Measurements from ENCODE around the gene PHACTR3. TPM values are rescaled to one million over a fixed set of nuclear protein-coding genes. Genes with fewer than 3 reads are reported as not detected.

PHACTR3 gene
- total and polyA plus RNA-seq, 2 of the 8 experiments (the other 6 are each of a cell fraction or from before 2014, with no cell fraction given), result 0.05 to 0.13 TPM

DNA sequence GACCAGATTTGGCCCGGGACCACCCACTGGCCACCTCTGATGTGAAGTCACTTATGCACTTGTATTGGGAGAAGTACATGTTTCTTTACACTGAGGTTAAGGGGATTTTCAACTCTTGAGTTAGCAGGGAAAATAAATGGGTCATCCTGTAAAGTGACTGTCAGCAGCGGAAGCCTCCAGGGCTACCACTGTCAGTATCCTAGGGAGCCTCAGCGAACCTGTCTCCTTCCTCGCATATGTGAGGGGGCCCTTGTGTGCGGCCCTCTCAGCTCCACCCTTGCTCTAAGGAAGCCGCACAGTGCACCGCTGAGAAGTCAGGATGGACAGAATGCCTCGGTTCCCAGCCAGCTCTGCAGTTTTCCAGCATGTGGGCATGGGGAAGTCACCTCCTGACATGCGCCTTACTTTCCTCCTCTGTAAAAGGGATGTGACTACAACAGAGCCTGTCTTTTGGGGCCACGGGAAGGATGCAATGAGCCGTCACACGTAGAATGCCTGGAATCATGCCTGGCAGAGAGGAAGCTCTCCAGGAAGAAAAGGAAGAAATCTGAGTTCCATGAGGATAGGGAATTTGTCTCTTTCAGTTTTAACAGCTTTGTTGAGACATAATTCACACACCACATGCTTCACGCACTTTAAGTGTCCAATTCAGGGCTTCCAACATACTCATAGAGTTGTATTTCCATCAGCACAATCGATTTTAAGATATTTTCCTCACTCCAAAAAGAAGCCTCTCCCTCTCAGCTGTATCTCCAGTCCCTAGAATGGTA, 213.7 kb downstream of the PHACTR3 start:
- DNase-seq (ENCODE audit: low read depth in 1 of 2, low spot score in 2 of 2) (no peak), FAIRE-seq (no peak)
- 82% methylated on average over 13 of the region's 14 CpGs; no CpG with 5 or more reads in 1 of the 2 experiments for WGBS, 2 experiments (ENCODE audit: extremely low coverage in 1 of 2, insufficient coverage in 1 of 2, insufficient read length in 1 of 2, insufficient replicate concordance in 2 of 2, low coverage in 1 of 2, low lambda C conversion rate in 2 of 2, missing lambda C conversion rate in 1 of 2)
- Histone ChIP-seq H3K4me2 (ENCODE audit: insufficient read depth in 1 of 2, low read depth in 2 of 2, low read length in 2 of 2) (no peak overlapping the region), H2BK20ac (ENCODE audit: low read length) (no peak overlapping the region), H3K23ac (ENCODE audit: insufficient read length) (no peak overlapping the region), H3K27me3 (replicated peaks in 1 of 4; ENCODE audit: control insufficient read depth in 3 of 4, extremely low read depth in 1 of 4, insufficient read depth in 3 of 4, low read length in 3 of 4) (no peaks in the 10 kb centered on the region; a peak in 1 of 7 replicates), H4K91ac (replicated peaks; ENCODE audit: insufficient read length, low read length) (no peak overlapping the region), H3K79me2 (ENCODE audit: control insufficient read depth in 1 of 2, insufficient read depth in 2 of 2, low read length in 2 of 2) (no peaks in the 10 kb centered on the region), H2BK12ac (ENCODE audit: low read depth, low read length) (no peak overlapping the region), H3K9ac (replicated peaks in 1 of 4; ENCODE audit: extremely low read depth in 1 of 4, low read depth in 3 of 4, low read length in 3 of 4) (no peak overlapping the region), H4K20me1 (replicated peaks in 1 of 2; ENCODE audit: control insufficient read depth in 1 of 2, insufficient read depth in 2 of 2, low read length in 2 of 2) (no peaks in the 10 kb centered on the region), H3K4ac (replicated peaks; ENCODE audit: insufficient read length, low read depth, low read length) (no peak overlapping the region), H3K36me3 (ENCODE audit: control insufficient read depth in 2 of 4, insufficient read depth in 4 of 4, low read length in 3 of 4) (no peaks in the 10 kb centered on the region), H3K4me3 (ENCODE audit: extremely low read depth in 1 of 4, insufficient read depth in 2 of 4, low read depth in 3 of 4, low read length in 4 of 4) (no peak overlapping the region), H3K9me3 (ENCODE audit: insufficient read depth in 2 of 2, low read depth in 1 of 2, low read length in 1 of 2) (peaks cover 90 to 94% of the 10 kb centered on the region in 2 experiments), H2BK15ac (ENCODE audit: low read length) (no peak overlapping the region), H2AK5ac (ENCODE audit: low read depth, low read length) (no peak overlapping the region), H4K8ac (ENCODE audit: extremely low read depth, insufficient read depth, low read length) (no peak overlapping the region), H3K14ac (ENCODE audit: insufficient read length) (no peak overlapping the region), H2AFZ (ENCODE audit: low read length) (no peak overlapping the region), H3K56ac (replicated peaks; ENCODE audit: insufficient read length, low read depth, low read length) (no peak overlapping the region), H3K4me1 (replicated peaks in 1 of 4; ENCODE audit: control insufficient read depth in 3 of 4, insufficient read depth in 4 of 4, low read length in 3 of 4) (peaks cover 0 to 4% (median 0%) of the 10 kb centered on the region in 4 experiments; a peak in 1 of 7 replicates), H2BK120ac (replicated peaks; ENCODE audit: low read depth, low read length) (no peak overlapping the region), H3K79me1 (ENCODE audit: low read depth, low read length) (no peaks in the 10 kb centered on the region), H3K18ac (ENCODE audit: extremely low read depth, low read length) (no peak overlapping the region), H4K5ac (ENCODE audit: insufficient read length, low read depth, low read length) (no peak overlapping the region), H2BK5ac (ENCODE audit: low read depth, low read length) (no peak overlapping the region), H3K23me2 (ENCODE audit: low read depth, low read length) (no peaks in the 10 kb centered on the region), H3K27ac (ENCODE audit: low read depth, low read length) (no peak overlapping the region)
- CTCF ChIA-PET (ENCODE audit: partially characterized antibody), result no interaction called here
- POLR2A ChIA-PET (ENCODE audit: partially characterized antibody), result no interaction called here
- TF ChIP-seq TBP (IDR thresholded peaks at IDR 0.05; ENCODE audit: low read depth, low read length) (no peak), CTBP2 (IDR thresholded peaks at IDR 0.05; ENCODE audit: borderline replicate concordance, insufficient read depth, insufficient read length, low read length) (no peak), CEBPB (IDR thresholded peaks at IDR 0.05; ENCODE audit: low read depth, low read length) (no peak), BACH1 (IDR thresholded peaks at IDR 0.05; ENCODE audit: low read length) (no peak)
